A549 (cell line): ENCODE results near the gene MALRD1. TPM values are rescaled to one million over a fixed set of nuclear protein-coding genes. Genes with fewer than 3 reads are reported as not detected.

ENCODE experiments used
- ATAC-seq, 2 experiments: fragments of 200-7000 bp in 1 of 2; fragments of >200 bp in 1 of 2; cut with Nextera tagmentation in 1 of 2; cut with Tn5 transposase in 1 of 2; 3 replicates each; pipeline versions ENCODE4 v1.8.0 to v1.9.1; 2018 to 2020; ENCODE audit warnings: mild to moderate bottlenecking in 1 of 2, moderate library complexity in 1 of 2
- CTCF ChIA-PET: fragments of 300-600 bp; sonication (Branson Sonifier 250); formaldehyde crosslinking; extraction: SDS; loops from one replicate; lab custom pipeline; 2021; ENCODE audit warnings: antibody characterized with exemption, inconsistent platforms; lab: Yijun Ruan, JAX
- POLR2A ChIA-PET: fragments of 350-600 bp; formaldehyde crosslinking; extraction: SDS; loops from one replicate; lab custom pipeline; 2021; ENCODE audit warnings: antibody characterized with exemption, inconsistent platforms; lab: Yijun Ruan, JAX
- DNase-seq, 2 experiments: peaks; one replicate each; pipeline versions ENCODE4 v3.0.0 to v3.0.0-alpha.2; 2011 to 2016; ENCODE audit warnings: low read depth in 1 of 2, low spot score in 1 of 2
- FAIRE-seq: peaks from 2 replicates; lab custom pipeline; 2011; peaks lifted over from hg19 to GRCh38; lab: Jason Lieb, UNC
- H3K27ac ChIP-seq, 2 experiments: fragments of >200 bp; sonication (Bioruptor Twin); formaldehyde crosslinking; 3 replicates each; pipeline ENCODE4 v1.5.1; 2016 to 2017
- H3K4me1 ChIP-seq: fragments of >200 bp; sonication (Bioruptor Twin); formaldehyde crosslinking; 3 replicates; pipeline ENCODE4 v1.6.1; 2016
- H3K4me2 ChIP-seq: fragments of >200 bp; sonication (Bioruptor Twin); formaldehyde crosslinking; 3 replicates; pipeline ENCODE4 v1.6.1; 2016
- H3K4me3 ChIP-seq: fragments of >200 bp; sonication (Bioruptor Twin); formaldehyde crosslinking; 3 replicates; pipeline ENCODE4 v1.5.1; 2016
- H3K9me3 ChIP-seq: fragments of >200 bp; sonication (Bioruptor Twin); formaldehyde crosslinking; 3 replicates; pipeline ENCODE4 v1.6.1; 2016
- ATOH8 ChIP-seq: fragments of 250-450 bp; sonication (Bioruptor Pico); IDR thresholded peaks from 2 replicates; pipeline ENCODE4 v1.5.0; 2020; ENCODE audit warnings: low read depth, mild to moderate bottlenecking, moderate library complexity
- BCL3 ChIP-seq: fragments of >200 bp; sonication (Bioruptor Twin); formaldehyde crosslinking; IDR thresholded peaks from 3 replicates; pipeline ENCODE4 v1.6.1; 2016
- CHD4 ChIP-seq: fragments of 200-600 bp; sonication (generic); IDR thresholded peaks from 2 replicates; pipeline ENCODE4 v1.6.1; 2016; ENCODE audit warnings: antibody characterized with exemption, mild to moderate bottlenecking, borderline replicate concordance
- EP300 ChIP-seq, 2 experiments: fragments of >200 bp; sonication (Bioruptor Twin); formaldehyde crosslinking; IDR thresholded peaks; 2 replicates in 1 of 2; 3 replicates in 1 of 2; pipeline ENCODE4 v1.6.1; 2016 to 2017
- ESRRA ChIP-seq: fragments of 150-350 bp; IDR thresholded peaks from 2 replicates; pipeline ENCODE4 v1.6.1; 2014; ENCODE audit warnings: mild to moderate bottlenecking, low read length, borderline replicate concordance
- HEYL ChIP-seq: fragments of 250-450 bp; sonication (Bioruptor Pico); IDR thresholded peaks from 2 replicates; pipeline ENCODE4 v1.8.0; 2021; ENCODE audit warnings: mild to moderate bottlenecking, moderate library complexity
- HMGXB4 ChIP-seq: fragments of 250-450 bp; sonication (Bioruptor Pico); IDR thresholded peaks from 2 replicates; pipeline ENCODE4 v1.5.0; 2021; ENCODE audit warnings: mild to moderate bottlenecking, moderate library complexity, borderline replicate concordance
- JUN ChIP-seq, 2 experiments: fragments of >200 bp; sonication (Bioruptor Twin); formaldehyde crosslinking; IDR thresholded peaks; 2 replicates in 1 of 2; 3 replicates in 1 of 2; pipeline ENCODE4 v1.6.1; 2016 to 2017
- JUNB ChIP-seq: fragments of >200 bp; sonication (Bioruptor Twin); formaldehyde crosslinking; IDR thresholded peaks from 2 replicates; pipeline ENCODE4 v1.6.1; 2016
- MAFK ChIP-seq: fragments of 450-650 bp; IDR thresholded peaks from 2 replicates; pipeline ENCODE4 v1.6.1; 2014; ENCODE audit not compliant: partially characterized antibody
- MAX ChIP-seq: IDR thresholded peaks from 2 replicates; pipeline ENCODE4 v1.6.1; 2012
- MYC ChIP-seq: IDR thresholded peaks from 2 replicates; pipeline ENCODE4 v1.6.1; 2012; ENCODE audit warnings: mild to moderate bottlenecking, inconsistent platforms, low read length, improper control_type of control experiment, borderline replicate concordance
- NFE2L2 ChIP-seq: fragments of 150-350 bp; conservative IDR thresholded peaks from 2 replicates; pipeline ENCODE4 v1.6.1; 2014; ENCODE audit warnings: low read length
- POLR2AphosphoS2 ChIP-seq: conservative IDR thresholded peaks from 2 replicates; pipeline ENCODE4 v1.6.1; 2012; ENCODE audit warnings: low read length, improper control_type of control experiment, inconsistent platforms
- RARB ChIP-seq: fragments of 250-450 bp; sonication (Bioruptor Pico); IDR thresholded peaks from 2 replicates; pipeline ENCODE4 v1.8.0; 2021; ENCODE audit warnings: mild to moderate bottlenecking, moderate library complexity
- RNF2 ChIP-seq: fragments of 200-600 bp; sonication (generic); IDR thresholded peaks from 2 replicates; pipeline ENCODE4 v1.6.1; 2016; ENCODE audit warnings: low read depth, mild to moderate bottlenecking, antibody characterized with exemption, moderate library complexity, borderline replicate concordance
- SMC3 ChIP-seq: fragments of >200 bp; sonication (Bioruptor Twin); formaldehyde crosslinking; IDR thresholded peaks from 3 replicates; pipeline ENCODE4 v1.6.1; 2018; ENCODE audit warnings: inconsistent platforms
- USF2 ChIP-seq: fragments of 450-650 bp; IDR thresholded peaks from 2 replicates; pipeline ENCODE4 v1.6.1; 2014; ENCODE audit warnings: antibody characterized with exemption
- ZNF302 ChIP-seq: fragments of 250-450 bp; sonication (Bioruptor Pico); IDR thresholded peaks from 2 replicates; pipeline ENCODE4 v1.9.0; 2021; ENCODE audit warnings: inconsistent platforms, mild to moderate bottlenecking, moderate library complexity
- WGBS: methylation state at CpG from one replicate; pipeline ENCODE4 v1.1.6; 2017; ENCODE audit errors: missing lambda C conversion rate; 5-methylcytosine and 5-hydroxymethylcytosine counted together
- polyA plus RNA-seq, 4 experiments: library from polyadenylated mRNA; depleted of rRNA in 3 of 4; stranded (reverse); fragments of >200 nt; fragmentation: RNase III in 1 of 4; extraction: RNeasy Plus Mini Kit Qiagen cat#74134 plus additional on column Dnase treatment in 1 of 4; gene quantifications; 2 replicates in 3 of 4; 3 replicates in 1 of 4; pipeline ENCODE4 v1.2.3, GENCODE V29; 2011 to 2017
- TF ChIP-seq, protein P1 (sequence below): fragments of >200 bp; sonication (Bioruptor Twin); formaldehyde crosslinking; IDR thresholded peaks from 3 replicates; pipeline ENCODE4 v1.5.1; 2016

The MALRD1 gene
- polyA plus RNA-seq, 2 of the 4 experiments (the other 2 are of a cell fraction) = not detected

- ChIA-PET CTCF (no interaction called here), POLR2A (no interaction called here)
- 55% methylated on average over 6 of the region's 6 CpGs for WGBS
- Histone ChIP-seq H3K27ac (no peak overlapping the region), H3K4me1 (no peaks in the 10 kb centered on the region), H3K4me3 (no peak overlapping the region), H3K9me3 (no peaks in the 10 kb centered on the region), H3K4me2 (no peak overlapping the region)
- TF ChIP-seq MAX = no peak
- TF ChIP-seq JUNB = no peak
- TF ChIP-seq ATOH8 (CRISPR knock-in tag) = no peak
- no peak for TF ChIP-seq CHD4
- TF ChIP-seq HMGXB4 = no peak
- no peak for TF ChIP-seq USF2
- TF ChIP-seq MAFK = peak; percentile 18
- FAIRE-seq (no peak), DNase-seq (no peak), ATAC-seq (no peak)
Measured at GRCh38 chr10:19578571-19578970, 530.0 kb downstream of the MALRD1 start.

GRCh38 chr10:19579761-19580545 is 531.4 kb downstream of the MALRD1 start:
- DNase-seq = no peak
- ATAC-seq = no peak
- Histone ChIP-seq H3K27ac (no peak overlapping the region), H3K4me3 (no peak overlapping the region), H3K9me3 (no peaks in the 10 kb centered on the region), H3K4me1 (no peaks in the 10 kb centered on the region), H3K4me2 (no peak overlapping the region)
- TF ChIP-seq MYC (no peak), EP300 (IDR thresholded peaks at IDR 0.05) (no peak), POLR2AphosphoS2 (no peak), ESRRA (no peak), MAFK (no peak), RARB (no peak), HMGXB4 (no peak), MAX (no peak), HEYL (CRISPR knock-in tag) (no peak), RNF2 (no peak), NFE2L2 (no peak), BCL3 (no peak), ZNF302 (CRISPR knock-in tag) (no peak), JUN (IDR thresholded peaks at IDR 0.05) (no peak), SMC3 (no peak)
- TF ChIP-seq, protein P1, sequence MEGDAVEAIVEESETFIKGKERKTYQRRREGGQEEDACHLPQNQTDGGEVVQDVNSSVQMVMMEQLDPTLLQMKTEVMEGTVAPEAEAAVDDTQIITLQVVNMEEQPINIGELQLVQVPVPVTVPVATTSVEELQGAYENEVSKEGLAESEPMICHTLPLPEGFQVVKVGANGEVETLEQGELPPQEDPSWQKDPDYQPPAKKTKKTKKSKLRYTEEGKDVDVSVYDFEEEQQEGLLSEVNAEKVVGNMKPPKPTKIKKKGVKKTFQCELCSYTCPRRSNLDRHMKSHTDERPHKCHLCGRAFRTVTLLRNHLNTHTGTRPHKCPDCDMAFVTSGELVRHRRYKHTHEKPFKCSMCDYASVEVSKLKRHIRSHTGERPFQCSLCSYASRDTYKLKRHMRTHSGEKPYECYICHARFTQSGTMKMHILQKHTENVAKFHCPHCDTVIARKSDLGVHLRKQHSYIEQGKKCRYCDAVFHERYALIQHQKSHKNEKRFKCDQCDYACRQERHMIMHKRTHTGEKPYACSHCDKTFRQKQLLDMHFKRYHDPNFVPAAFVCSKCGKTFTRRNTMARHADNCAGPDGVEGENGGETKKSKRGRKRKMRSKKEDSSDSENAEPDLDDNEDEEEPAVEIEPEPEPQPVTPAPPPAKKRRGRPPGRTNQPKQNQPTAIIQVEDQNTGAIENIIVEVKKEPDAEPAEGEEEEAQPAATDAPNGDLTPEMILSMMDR = no peak
- CTCF ChIA-PET = no interaction called here
- 51% methylated on average over 7 of the region's 7 CpGs for WGBS
- FAIRE-seq = no peak
- POLR2A ChIA-PET = no interaction called here
